ENCODE measurements around the gene TSHZ2. TPM values are rescaled to one million over a fixed set of nuclear protein-coding genes. Genes with fewer than 3 reads are reported as not detected.

Gene TSHZ2
- total RNA-seq, 1 donor from 2014 or later = 30.4 TPM

- H3K27ac ChIP-seq = no peak overlapping the region
- TF ChIP-seq POLR2AphosphoS5 (IDR thresholded peaks at IDR 0.05; ENCODE audit: insufficient read depth in 1 of 2, low read depth in 1 of 2) = no peak
- no peak for TF ChIP-seq POLR2A (IDR thresholded peaks at IDR 0.05)
- TF ChIP-seq CTCF (IDR thresholded peaks at IDR 0.05) = no peak
- H3K4me1 ChIP-seq = peaks cover 13% of the 10 kb centered on the region
- peak overlapping the region; percentile 8 to 49 for H3K4me3 ChIP-seq
- no peaks in the 10 kb centered on the region for H3K27me3 ChIP-seq
- H3K36me3 ChIP-seq = no peaks in the 10 kb centered on the region
- no peak for DNase-seq (ENCODE audit: extremely low spot score in 2 of 2)
- no peaks in the 10 kb centered on the region for H3K9me3 ChIP-seq
- intact Hi-C loops (cut with DNase I) = no loop called here
Measured at GRCh38 chr20:52975803-52976531, 3.8 kb downstream of the TSHZ2 start.

- Histone ChIP-seq H3K4me1 (peaks cover 6% of the 10 kb centered on the region), H3K36me3 (no peaks in the 10 kb centered on the region), H3K27me3 (no peaks in the 10 kb centered on the region), H3K9me3 (no peaks in the 10 kb centered on the region), H3K4me3 (no peak overlapping the region), H3K27ac (no peak overlapping the region)
- no peak for TF ChIP-seq POLR2A (IDR thresholded peaks at IDR 0.05)
- no peak for TF ChIP-seq POLR2AphosphoS5 (IDR thresholded peaks at IDR 0.05; ENCODE audit: insufficient read depth in 1 of 2, low read depth in 1 of 2)
- TF ChIP-seq CTCF (IDR thresholded peaks at IDR 0.05) = no peak
- no peak for DNase-seq (ENCODE audit: extremely low spot score in 2 of 2)
- intact Hi-C loops (cut with DNase I) = no loop called here
Measured at GRCh38 chr20:52978851-52979250, 6.7 kb downstream of the TSHZ2 start.

GRCh38 chr20:52981051-52981450 is 8.9 kb downstream of the TSHZ2 start:
- Histone ChIP-seq H3K27me3 (no peaks in the 10 kb centered on the region), H3K9me3 (no peaks in the 10 kb centered on the region), H3K27ac (no peak overlapping the region), H3K36me3 (no peaks in the 10 kb centered on the region), H3K4me1 (no peaks in the 10 kb centered on the region), H3K4me3 (no peak overlapping the region)
- TF ChIP-seq POLR2AphosphoS5 (IDR thresholded peaks at IDR 0.05; ENCODE audit: insufficient read depth in 1 of 2, low read depth in 1 of 2) (no peak), POLR2A (IDR thresholded peaks at IDR 0.05) (no peak), CTCF (IDR thresholded peaks at IDR 0.05) (no peak)
- intact Hi-C loops (cut with DNase I) = no loop called here
- no peak for DNase-seq (ENCODE audit: extremely low spot score in 2 of 2)

- no peaks in the 10 kb centered on the region for H3K4me1 ChIP-seq
- no peaks in the 10 kb centered on the region for H3K27me3 ChIP-seq
- no peaks in the 10 kb centered on the region for H3K36me3 ChIP-seq
- H3K9me3 ChIP-seq = no peaks in the 10 kb centered on the region
- H3K4me3 ChIP-seq = no peak overlapping the region
- no peak for DNase-seq (ENCODE audit: extremely low spot score in 2 of 2)
- TF ChIP-seq CTCF (IDR thresholded peaks at IDR 0.05) (no peak), POLR2A (IDR thresholded peaks at IDR 0.05) (no peak), POLR2AphosphoS5 (IDR thresholded peaks at IDR 0.05; ENCODE audit: insufficient read depth in 1 of 2, low read depth in 1 of 2) (no peak)
- H3K27ac ChIP-seq = no peak overlapping the region
- intact Hi-C loops (cut with DNase I) = no loop called here
Measured at GRCh38 chr20:52983726-52984450, 11.7 kb downstream of the TSHZ2 start.

GRCh38 chr20:52984451-52984810 is 12.3 kb downstream of the TSHZ2 start:
- Histone ChIP-seq H3K4me3 (no peak overlapping the region), H3K36me3 (no peaks in the 10 kb centered on the region), H3K4me1 (no peaks in the 10 kb centered on the region), H3K27me3 (no peaks in the 10 kb centered on the region), H3K9me3 (no peaks in the 10 kb centered on the region), H3K27ac (no peak overlapping the region)
- intact Hi-C loops (cut with DNase I) = no loop called here
- DNase-seq (ENCODE audit: extremely low spot score in 2 of 2) = no peak
- no peak for TF ChIP-seq POLR2A (IDR thresholded peaks at IDR 0.05)

Measured in vagina (tissue), 2 donors.